DMS79 (cell line): Measurements from ENCODE around the gene DLEC1.

Experiments
- DNase-seq: peaks from one replicate; lab custom pipeline; 2025; lab: John Stamatoyannopoulos, UW

Gene DLEC1

GRCh38 chr3:38109580-38110313, 70.7 kb downstream of the DLEC1 start:
- DNase-seq: no peak

GRCh38 chr3:38110314-38111050, 71.5 kb downstream of the DLEC1 start:
- DNase-seq: no peak

GRCh38 chr3:38111201-38111600, 72.2 kb downstream of the DLEC1 start:
- DNase-seq: no peak

GRCh38 chr3:38111696-38112377, 72.8 kb downstream of the DLEC1 start:
- DNase-seq: no peak

- no peak for DNase-seq
Observed at GRCh38 chr3:38112378-38112761, 73.4 kb downstream of the DLEC1 start.

- no peak for DNase-seq
Observed at GRCh38 chr3:38114052-38114874, 75.3 kb downstream of the DLEC1 start.

GRCh38 chr3:38114875-38115644, 76.1 kb downstream of the DLEC1 start:
- DNase-seq: no peak

- no peak for DNase-seq
Observed at GRCh38 chr3:38115645-38116427, 76.8 kb downstream of the DLEC1 start.

- DNase-seq: no peak
Observed at GRCh38 chr3:38116471-38117162, 77.6 kb downstream of the DLEC1 start.

GRCh38 chr3:38117163-38117716, 78.2 kb downstream of the DLEC1 start:
- DNase-seq: no peak

- no peak for DNase-seq
Observed at GRCh38 chr3:38117748-38118420, 78.9 kb downstream of the DLEC1 start.

- no peak for DNase-seq
Observed at GRCh38 chr3:38118421-38119247, 79.6 kb downstream of the DLEC1 start.

- DNase-seq: no peak
Observed at GRCh38 chr3:38119248-38119544, 80.2 kb downstream of the DLEC1 start.

GRCh38 chr3:38119821-38120692, 81.0 kb downstream of the DLEC1 start:
- DNase-seq: no peak

- no peak for DNase-seq
Observed at GRCh38 chr3:38120693-38121450, 81.9 kb downstream of the DLEC1 start.

GRCh38 chr3:38121451-38121831, 82.4 kb downstream of the DLEC1 start:
- no peak for DNase-seq
